Retinal pigment epithelial cell (primary cell): ENCODE measurements around the gene PRSS16.

Experiments used
- DNase-seq: peaks from one replicate; pipeline ENCODE4 v3.0.0-alpha.2; 2010; ENCODE audit warnings: low read depth
- H3K4me3 ChIP-seq: 2 replicates; pipeline ENCODE4 v1.5.1; 2011; ENCODE audit warnings: mild to moderate bottlenecking, low read length, control low read depth, moderate library complexity
- CTCF ChIP-seq: conservative IDR thresholded peaks from 2 replicates; pipeline ENCODE4 v1.5.1; 2011; ENCODE audit warnings: low read depth, low read length, control low read depth, inconsistent platforms

Gene PRSS16

DNA sequence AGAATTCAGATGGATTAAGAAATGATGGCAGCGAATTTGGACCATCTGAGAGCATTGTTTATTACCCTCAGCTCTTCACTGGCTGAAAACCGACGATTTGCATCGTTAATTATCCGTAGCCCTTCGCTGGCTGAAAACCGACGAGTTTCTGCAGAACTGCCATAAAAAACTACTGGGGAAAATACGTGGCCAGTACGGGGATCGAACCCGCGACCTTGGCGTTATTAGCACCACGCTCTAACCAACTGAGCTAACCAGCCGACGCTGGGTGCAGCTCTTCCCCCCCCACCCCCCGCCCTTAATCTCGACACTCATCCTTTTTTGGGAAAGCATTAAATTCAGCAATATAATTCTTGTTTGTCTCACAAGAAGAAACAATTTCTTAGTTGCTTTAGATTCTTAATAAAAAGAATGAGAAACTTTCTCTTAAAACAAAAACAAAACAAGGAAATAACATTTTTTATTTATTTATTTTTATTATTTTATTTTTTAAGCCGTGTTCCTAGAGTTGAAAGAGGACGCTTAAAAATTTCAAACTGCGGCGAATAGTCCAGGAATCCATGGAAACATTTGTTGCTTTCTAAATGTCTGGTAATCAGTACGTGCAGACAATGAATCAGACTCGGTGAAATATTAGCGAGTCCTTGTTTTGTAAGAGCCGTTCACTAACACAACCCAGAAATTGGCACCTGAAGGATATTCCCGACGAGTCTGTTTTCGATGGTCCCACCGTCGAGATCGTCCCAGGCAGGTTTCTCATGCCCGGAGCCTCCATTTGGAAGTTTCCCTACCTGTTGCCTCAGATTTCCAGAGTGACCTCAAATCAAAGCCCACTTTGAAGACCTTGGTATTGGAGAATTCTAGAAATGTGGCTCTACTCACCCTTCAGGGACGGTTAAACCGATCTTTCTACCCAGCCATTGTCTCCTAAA lies 27.8 kb downstream of the PRSS16 start:
- TF ChIP-seq CTCF: no peak
- H3K4me3 ChIP-seq: no peak overlapping the region
- DNase-seq: no peak

DNA sequence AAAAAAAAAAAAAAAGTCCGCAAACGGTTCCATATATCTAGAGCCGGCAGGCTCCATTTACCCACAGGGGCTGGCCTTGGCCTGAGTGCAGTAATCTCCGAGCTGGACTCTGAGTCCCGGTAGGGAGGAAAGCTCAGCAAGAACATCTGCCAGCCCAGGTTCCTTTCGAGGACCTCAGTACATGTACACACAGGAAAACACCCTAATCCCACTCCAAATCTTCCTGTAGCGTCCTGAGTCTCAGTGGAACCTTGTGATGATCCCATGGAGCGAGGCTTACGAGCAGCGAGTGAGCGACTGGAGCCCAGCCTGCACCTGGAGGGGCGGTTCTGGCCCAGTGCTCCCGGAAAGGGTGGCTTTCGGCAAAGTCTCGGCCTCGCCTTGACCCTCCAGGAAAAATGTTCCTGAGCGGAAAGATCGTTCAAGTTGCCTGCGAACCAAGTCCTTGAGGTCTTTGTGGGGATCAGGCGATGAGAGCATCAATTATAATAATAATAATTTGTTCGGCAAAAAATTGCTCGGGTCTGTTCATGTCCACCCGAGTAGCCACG lies 32.1 kb downstream of the PRSS16 start:
- H3K4me3 ChIP-seq: peak overlapping the region; percentile 53
- no peak for DNase-seq

GRCh38 chr6:27280064-27280539 lies 32.6 kb downstream of the PRSS16 start:
- no peak for TF ChIP-seq CTCF
- DNase-seq: no peak
- H3K4me3 ChIP-seq: peak overlapping the region; percentile 53

More for the DNA sequence above, 32.1 kb downstream of the PRSS16 start:
- no peak for TF ChIP-seq CTCF

GRCh38 chr6:27280540-27281000 lies 33.1 kb downstream of the PRSS16 start:
- peak overlapping the region; percentile 53 for H3K4me3 ChIP-seq
- no peak for DNase-seq
- no peak for TF ChIP-seq CTCF

DNA sequence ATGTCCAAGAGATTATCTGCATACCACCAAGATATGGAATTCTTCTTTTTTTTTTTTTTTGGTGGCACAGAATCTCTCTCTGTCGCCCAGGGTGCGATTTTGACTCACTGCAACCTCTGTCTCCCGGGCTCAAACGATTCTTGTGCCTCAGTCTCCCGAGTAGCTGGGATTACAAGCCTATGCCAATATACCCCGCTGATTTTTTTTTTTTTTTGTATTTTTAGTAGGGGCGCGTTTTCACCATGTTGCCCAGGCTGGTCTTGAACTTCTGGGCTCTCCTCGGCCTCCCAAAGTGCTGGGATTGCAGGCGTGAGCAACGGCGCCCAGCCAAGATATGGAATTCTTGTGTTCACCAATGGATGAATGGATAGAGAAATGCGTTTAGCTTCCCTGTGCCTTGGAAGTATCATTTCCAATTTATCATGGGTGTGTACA lies 33.6 kb downstream of the PRSS16 start:
- no peak for TF ChIP-seq CTCF
- DNase-seq: no peak
- H3K4me3 ChIP-seq: peak overlapping the region; percentile 53

- no peak for TF ChIP-seq CTCF
- DNase-seq: no peak
- H3K4me3 ChIP-seq: no peak overlapping the region
These were observed 34.1 kb downstream of the PRSS16 start for GRCh38 chr6:27281569-27281968.
